ENCODE data around the gene CRELD1. TPM values are rescaled to one million over a fixed set of nuclear protein-coding genes. Genes with fewer than 3 reads are reported as not detected.

Gene CRELD1, protein sequence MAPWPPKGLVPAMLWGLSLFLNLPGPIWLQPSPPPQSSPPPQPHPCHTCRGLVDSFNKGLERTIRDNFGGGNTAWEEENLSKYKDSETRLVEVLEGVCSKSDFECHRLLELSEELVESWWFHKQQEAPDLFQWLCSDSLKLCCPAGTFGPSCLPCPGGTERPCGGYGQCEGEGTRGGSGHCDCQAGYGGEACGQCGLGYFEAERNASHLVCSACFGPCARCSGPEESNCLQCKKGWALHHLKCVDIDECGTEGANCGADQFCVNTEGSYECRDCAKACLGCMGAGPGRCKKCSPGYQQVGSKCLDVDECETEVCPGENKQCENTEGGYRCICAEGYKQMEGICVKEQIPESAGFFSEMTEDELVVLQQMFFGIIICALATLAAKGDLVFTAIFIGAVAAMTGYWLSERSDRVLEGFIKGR
- 10 to 100 TPM; 37.7 to 60.1 TPM for total RNA-seq
- polyA plus RNA-seq, result 10 to 100 TPM; 28.0 to 45.7 TPM
- long read RNA-seq, donor 1, transcript CRELD1-202 (10 exons, 2,696 nt), result major isoform, 6 of 15 reads
- long read RNA-seq, donor 1, transcript CRELD1-206 (11 exons, 1,778 nt), result major isoform, 6 of 15 reads
- long read RNA-seq, donor 1, partial matches to known transcripts, result 0 of 15 reads
- long read RNA-seq, donor 1, other reads (novel, unspliced or antisense), result 0 of 15 reads
- long read RNA-seq, donor 2, partial matches to known transcripts, result 0 of 4 reads
- long read RNA-seq, donor 2, other reads (novel, unspliced or antisense), result 0 of 4 reads
- long read RNA-seq, donor 3, partial matches to known transcripts, result 0 of 9 reads
- long read RNA-seq, donor 3, other reads (novel, unspliced or antisense), result 0 of 9 reads
- long read RNA-seq, donor 4, partial matches to known transcripts, result 0 of 3 reads
- long read RNA-seq, donor 4, other reads (novel, unspliced or antisense), result 0 of 3 reads
- long read RNA-seq, donor 5, transcript CRELD1-206 (11 exons, 1,778 nt), result major isoform, 6 of 21 reads
- long read RNA-seq, donor 5, partial matches to known transcripts, result 6 of 21 reads
- long read RNA-seq, donor 5, other reads (novel, unspliced or antisense), result 0 of 21 reads

DNA sequence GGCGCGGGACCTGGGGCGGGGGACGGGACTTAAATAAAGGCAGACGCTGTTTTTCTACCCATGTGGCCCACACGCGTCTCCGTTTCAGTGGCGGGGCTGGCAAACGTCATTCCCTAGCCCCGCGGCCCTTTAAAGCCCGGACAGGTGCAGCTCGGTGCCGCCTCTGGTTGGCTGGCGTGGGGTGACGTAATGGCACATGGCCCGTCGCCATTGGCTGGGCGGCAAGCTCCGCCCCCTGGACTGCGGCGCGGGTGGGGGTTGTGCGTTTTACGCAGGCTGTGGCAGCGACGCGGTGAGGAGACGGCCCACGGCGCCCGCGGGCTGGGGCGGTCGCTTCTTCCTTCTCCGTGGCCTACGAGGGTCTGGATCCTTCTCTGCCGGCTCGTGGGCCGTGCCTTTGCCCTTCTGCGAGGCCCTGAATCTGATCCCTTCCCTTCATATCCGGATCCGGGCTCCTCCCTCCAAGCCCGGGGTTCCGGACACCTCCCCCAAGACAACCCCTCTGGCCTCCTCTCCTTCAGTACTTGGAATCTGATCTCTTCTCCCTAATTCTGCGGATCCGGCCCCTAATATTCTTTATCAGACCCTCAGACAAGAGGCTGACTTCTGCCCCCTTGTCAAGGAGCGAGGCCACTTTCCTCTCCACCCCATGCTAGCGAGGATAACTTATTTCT, at the start of gene CRELD1:
Gene CRELD1 (plus strand): TSS at position 274 of the 674 bp plus-strand sequence. CDS start 605 bp downstream, outside the sequence.
- peaks cover 4 to 29% (median 16%) of the 10 kb centered on the region in 4 donors for H3K36me3 ChIP-seq (ENCODE audit: control insufficient read depth in 4 of 4, insufficient read depth in 4 of 4, low read length in 4 of 4)
- no peak for TF ChIP-seq CTCF (IDR thresholded peaks at IDR 0.05; ENCODE audit: control extremely low read depth, extremely low read depth)
- H3K4me3 ChIP-seq, result peak within 1 kb of the TSS; percentile 60
- ATAC-seq (ENCODE audit: insufficient read depth, low FRiP score), result peak; percentile 95
- 0 to 1% methylated on average over 45 to 50 of the region's 50 CpGs for WGBS, 2 donors
- H3K9me3 ChIP-seq (ENCODE audit: control insufficient read depth in 4 of 4, insufficient read depth in 3 of 4, low read length in 3 of 4), result no peaks in the 10 kb centered on the region
- peak within 1 kb of the TSS; percentile 50 to 88 for H3K9ac ChIP-seq (ENCODE audit: insufficient read depth in 1 of 2, low read length in 2 of 2)
- peak within 1 kb of the TSS; percentile 86 to 93 for H3K27ac ChIP-seq (ENCODE audit: low read depth in 1 of 2, low read length in 1 of 2)
- H3K4me1 ChIP-seq (ENCODE audit: control insufficient read depth in 5 of 5, insufficient read depth in 5 of 5, low read length in 5 of 5), result peaks cover 0 to 17% (median 2%) of the 10 kb centered on the region in 5 donors
- DNase-seq, result peak; percentile 91 to 98 (median 94)
- H3K27me3 ChIP-seq (ENCODE audit: control insufficient read depth in 3 of 3, insufficient read depth in 3 of 3, low read length in 2 of 3), result no peaks in the 10 kb centered on the region

DNA sequence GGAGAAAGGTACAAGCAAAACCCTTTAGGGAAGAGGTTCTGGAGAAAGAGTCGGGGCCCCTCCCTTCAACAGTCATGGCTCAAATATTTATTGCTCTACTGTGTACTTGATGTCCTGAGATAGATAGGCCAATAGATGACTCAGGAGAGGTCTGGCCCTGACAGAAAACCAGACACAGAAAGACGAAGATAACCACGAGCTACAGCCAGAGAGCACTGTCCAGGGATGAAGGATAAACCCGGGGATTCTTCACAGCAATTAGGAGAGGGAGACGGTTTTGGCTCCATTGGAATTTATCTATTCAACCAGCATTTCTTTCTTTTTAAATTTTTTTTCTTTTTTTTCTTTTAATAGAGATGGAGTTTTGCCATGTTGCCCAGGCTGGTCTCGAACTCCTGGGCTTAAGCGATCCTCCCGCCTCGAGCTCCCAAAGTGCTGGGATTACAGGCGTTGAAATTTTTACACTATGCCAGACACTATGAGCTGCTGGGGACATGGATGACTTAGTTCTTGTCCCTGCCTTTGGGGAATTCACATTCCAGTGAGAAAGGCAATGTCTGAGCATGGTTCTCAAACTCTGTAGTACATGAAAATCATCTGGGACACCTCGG, 49.0 kb upstream of the CRELD1 start:
- 88 to 94% methylated on average over 11 of the region's 11 CpGs for WGBS, 2 donors
- Histone ChIP-seq H3K27ac (ENCODE audit: low read depth in 1 of 2, low read length in 1 of 2) (no peak overlapping the region), H3K9ac (ENCODE audit: insufficient read depth in 1 of 2, low read length in 2 of 2) (no peak overlapping the region), H3K27me3 (ENCODE audit: control insufficient read depth in 3 of 3, insufficient read depth in 3 of 3, low read length in 2 of 3) (no peaks in the 10 kb centered on the region), H3K4me3 (no peak overlapping the region), H3K36me3 (ENCODE audit: control insufficient read depth in 4 of 4, insufficient read depth in 4 of 4, low read length in 4 of 4) (no peaks in the 10 kb centered on the region), H3K4me1 (ENCODE audit: control insufficient read depth in 5 of 5, insufficient read depth in 5 of 5, low read length in 5 of 5) (no peaks in the 10 kb centered on the region), H3K9me3 (ENCODE audit: control insufficient read depth in 4 of 4, insufficient read depth in 3 of 4, low read length in 3 of 4) (no peaks in the 10 kb centered on the region)
- no peak for TF ChIP-seq CTCF (IDR thresholded peaks at IDR 0.05; ENCODE audit: control extremely low read depth, extremely low read depth)
- DNase-seq (no peak), ATAC-seq (ENCODE audit: insufficient read depth, low FRiP score) (no peak)

DNA sequence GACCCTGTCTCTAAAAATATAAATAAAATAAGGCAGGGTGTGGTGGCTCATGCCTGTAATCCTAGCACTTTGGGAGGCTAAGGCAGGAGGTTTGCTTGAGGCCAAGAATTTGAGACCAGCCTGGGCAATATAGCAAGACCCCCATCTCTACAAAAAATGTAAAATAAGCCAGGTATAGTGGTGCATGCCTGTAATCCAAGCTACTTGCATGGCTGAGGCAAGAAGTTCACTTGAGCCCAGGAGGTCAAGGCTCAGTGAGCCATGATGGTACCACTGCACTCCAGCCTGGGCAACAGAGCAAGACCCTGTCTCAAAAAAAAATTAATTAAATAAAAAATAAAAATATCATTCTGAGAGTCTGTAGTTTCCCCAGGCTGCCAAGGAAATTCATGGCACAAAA, 47.3 kb upstream of the CRELD1 start:
- ATAC-seq (ENCODE audit: insufficient read depth, low FRiP score) (no peak), DNase-seq (no peak)
- H3K9me3 ChIP-seq (ENCODE audit: control insufficient read depth in 4 of 4, insufficient read depth in 3 of 4, low read length in 3 of 4), result no peaks in the 10 kb centered on the region
- H3K36me3 ChIP-seq (ENCODE audit: control insufficient read depth in 4 of 4, insufficient read depth in 4 of 4, low read length in 4 of 4), result no peaks in the 10 kb centered on the region
- no peak overlapping the region for H3K9ac ChIP-seq (ENCODE audit: insufficient read depth in 1 of 2, low read length in 2 of 2)
- H3K27ac ChIP-seq (ENCODE audit: low read depth in 1 of 2, low read length in 1 of 2), result no peak overlapping the region
- no peak overlapping the region for H3K4me3 ChIP-seq
- no peaks in the 10 kb centered on the region for H3K27me3 ChIP-seq (ENCODE audit: control insufficient read depth in 3 of 3, insufficient read depth in 3 of 3, low read length in 2 of 3)
- TF ChIP-seq CTCF (IDR thresholded peaks at IDR 0.05; ENCODE audit: control extremely low read depth, extremely low read depth), result no peak
- H3K4me1 ChIP-seq (ENCODE audit: control insufficient read depth in 5 of 5, insufficient read depth in 5 of 5, low read length in 5 of 5), result peaks cover 0 to 3% (median 0%) of the 10 kb centered on the region in 5 donors

All from lung (tissue), 16 donors.